VCaP (cell line): ENCODE results near the gene DDR1.

Source experiments
- H3K27ac ChIP-seq: fragments of 450-650 bp; 2 replicates; pipeline ENCODE4 v1.5.1; 2017
- CTCF ChIP-seq: fragments of 450-650 bp; conservative IDR thresholded peaks from 2 replicates; pipeline ENCODE4 v1.5.1; 2017; ENCODE audit warnings: mild to moderate bottlenecking, moderate library complexity

The DDR1 gene

GRCh38 chr6:30839671-30840070 lies 44.6 kb upstream of the DDR1 start:
- no peak overlapping the region for H3K27ac ChIP-seq
- TF ChIP-seq CTCF, result no peak

- H3K27ac ChIP-seq, result no peak overlapping the region
- no peak for TF ChIP-seq CTCF
Observed at GRCh38 chr6:30840084-30840934, 44.0 kb upstream of the DDR1 start.

- TF ChIP-seq CTCF, result no peak
Observed at GRCh38 chr6:30840935-30841643, 43.2 kb upstream of the DDR1 start.

GRCh38 chr6:30841644-30842504 lies 42.4 kb upstream of the DDR1 start:
- no peak overlapping the region for H3K27ac ChIP-seq

More at GRCh38 chr6:30840935-30841643, 43.2 kb upstream of the DDR1 start:
- no peak overlapping the region for H3K27ac ChIP-seq

GRCh38 chr6:30842754-30843610 lies 41.3 kb upstream of the DDR1 start:
- H3K27ac ChIP-seq, result no peak overlapping the region
- no peak for TF ChIP-seq CTCF

More at GRCh38 chr6:30841644-30842504, 42.4 kb upstream of the DDR1 start:
- TF ChIP-seq CTCF, result no peak

- no peak overlapping the region for H3K27ac ChIP-seq
- TF ChIP-seq CTCF, result no peak
Observed at GRCh38 chr6:30843611-30843998, 40.7 kb upstream of the DDR1 start.
